Measurements from ENCODE around the gene CNOT6.

The CNOT6 gene

GRCh38 chr5:180586204-180586603, 92.0 kb downstream of the CNOT6 start:
- DNase-seq: no peak

GRCh38 chr5:180586870-180587269, 92.7 kb downstream of the CNOT6 start:
- DNase-seq: no peak

GRCh38 chr5:180589771-180590542, 95.8 kb downstream of the CNOT6 start:
- DNase-seq: no peak

DNA sequence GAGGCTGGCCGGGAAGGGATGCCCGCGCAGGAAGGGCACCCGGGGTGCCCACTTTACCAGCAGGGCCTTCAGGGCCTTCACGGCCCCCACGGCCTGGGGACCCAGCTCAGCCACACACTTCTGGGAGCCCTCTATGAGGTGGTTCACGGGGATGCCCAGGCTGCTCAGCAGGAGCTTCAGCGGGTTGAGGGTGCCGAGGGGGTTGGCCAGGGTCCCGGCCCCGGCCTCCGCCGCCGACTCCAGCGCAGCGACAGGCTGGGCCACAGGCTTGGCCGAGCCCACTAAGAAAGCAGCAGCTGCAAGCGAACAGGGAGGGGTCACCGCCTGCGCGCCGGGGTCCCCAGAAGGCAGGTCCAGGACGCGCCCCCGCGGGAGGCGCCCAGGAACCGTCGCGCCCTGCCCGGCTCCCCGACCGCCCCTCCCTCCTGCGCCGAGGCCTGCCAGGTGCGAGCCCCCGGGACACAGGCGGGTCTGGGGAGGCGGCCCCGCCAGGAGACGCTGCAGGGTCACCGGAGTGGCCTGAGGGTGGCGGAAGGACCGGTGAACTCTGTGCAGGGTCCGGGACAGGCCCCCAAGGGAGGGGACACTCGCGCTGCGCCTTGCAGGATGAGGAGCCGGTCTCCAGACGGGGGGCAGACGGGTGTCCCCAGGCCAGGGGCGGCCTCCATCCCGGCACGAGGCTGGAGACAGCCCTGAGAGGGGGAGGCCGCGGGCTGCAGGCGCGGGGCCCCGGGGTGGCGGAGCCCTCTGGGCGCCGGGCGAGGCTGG, 96.5 kb downstream of the CNOT6 start:
- no peak for DNase-seq

GRCh38 chr5:180591311-180591887, 97.2 kb downstream of the CNOT6 start, which contains the start of gene SCGB3A1:
Gene SCGB3A1, minus strand, starts transcription at chr5:180591499. Its CDS starts 37 bp downstream, at chr5:180591462.
- no peak for DNase-seq

GRCh38 chr5:180592176-180592575, 98.0 kb downstream of the CNOT6 start:
- no peak for DNase-seq

DNA sequence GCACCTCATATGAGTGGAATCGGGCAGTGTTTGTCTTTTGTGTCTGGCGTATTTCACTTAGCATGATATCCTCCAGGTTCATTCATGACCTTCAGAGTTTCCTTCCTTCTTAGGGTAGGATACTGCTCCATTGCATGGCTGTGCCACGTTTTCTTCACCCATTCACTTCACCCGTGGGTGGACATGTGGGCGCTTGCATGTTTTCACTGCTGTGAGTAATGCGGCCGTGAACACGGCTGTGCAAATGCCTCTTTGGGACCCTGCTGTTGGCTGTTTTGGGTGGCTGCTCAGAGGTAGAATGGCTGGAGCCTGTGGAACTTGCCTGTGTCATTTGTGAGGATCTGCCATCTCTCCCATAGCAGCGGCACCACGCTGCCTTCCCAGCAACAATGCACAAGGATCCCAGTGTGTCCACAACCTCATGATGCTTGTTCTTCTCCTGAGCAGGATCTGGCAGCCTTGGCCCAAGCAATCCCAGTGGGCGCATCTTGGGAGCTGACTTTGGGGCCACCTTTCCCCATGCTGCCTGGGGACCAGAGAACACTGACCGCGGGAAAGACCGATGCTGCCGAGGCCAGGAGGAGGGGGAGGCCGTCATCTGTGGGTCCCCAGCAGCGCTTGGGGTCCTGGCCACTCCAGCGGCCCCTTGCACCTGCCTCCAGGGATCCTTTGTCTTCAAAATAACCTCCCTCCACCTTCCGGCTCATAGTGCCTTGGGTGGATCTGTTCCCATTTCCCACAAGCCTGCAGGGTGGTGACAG, 99.4 kb downstream of the CNOT6 start:
- no peak for DNase-seq

GRCh38 chr5:180594311-180595045, 100.3 kb downstream of the CNOT6 start:
- DNase-seq: no peak

- no peak for DNase-seq
These were observed 100.8 kb downstream of the CNOT6 start for GRCh38 chr5:180595046-180595379.

- no peak for DNase-seq
These were observed 101.4 kb downstream of the CNOT6 start for GRCh38 chr5:180595381-180596114.

GRCh38 chr5:180596115-180596667, 102.0 kb downstream of the CNOT6 start:
- DNase-seq: no peak

DNA sequence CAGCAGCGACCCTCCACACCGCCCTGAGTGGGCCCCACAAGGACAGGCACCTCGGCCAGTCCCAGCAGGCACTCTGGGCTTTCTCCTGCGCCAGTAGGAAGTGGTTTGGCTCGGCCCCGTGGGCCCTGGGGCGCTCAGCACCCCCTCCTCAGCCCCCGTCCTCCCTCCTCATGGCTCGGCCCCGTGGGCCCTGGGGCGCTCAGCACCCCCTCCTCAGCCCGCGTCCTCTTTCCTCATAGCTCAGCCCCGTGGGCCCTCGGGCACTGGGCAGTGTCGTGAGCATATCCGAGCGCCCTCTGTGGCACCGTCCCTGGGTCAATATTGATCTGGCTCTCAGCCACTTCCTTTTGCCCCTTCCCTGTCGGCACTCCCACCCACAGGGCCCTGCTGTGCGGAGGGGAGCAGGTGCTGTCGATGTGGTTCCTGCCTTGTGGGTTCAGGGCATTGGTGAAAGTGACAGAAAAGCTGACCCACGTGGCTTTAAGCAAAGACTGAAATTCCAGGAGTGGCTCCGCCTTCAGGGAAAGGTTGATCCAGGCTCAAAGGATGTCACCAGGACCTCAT, 102.6 kb downstream of the CNOT6 start:
- DNase-seq: no peak

- no peak for DNase-seq
These were observed 104.1 kb downstream of the CNOT6 start for GRCh38 chr5:180598316-180598701.

DNA sequence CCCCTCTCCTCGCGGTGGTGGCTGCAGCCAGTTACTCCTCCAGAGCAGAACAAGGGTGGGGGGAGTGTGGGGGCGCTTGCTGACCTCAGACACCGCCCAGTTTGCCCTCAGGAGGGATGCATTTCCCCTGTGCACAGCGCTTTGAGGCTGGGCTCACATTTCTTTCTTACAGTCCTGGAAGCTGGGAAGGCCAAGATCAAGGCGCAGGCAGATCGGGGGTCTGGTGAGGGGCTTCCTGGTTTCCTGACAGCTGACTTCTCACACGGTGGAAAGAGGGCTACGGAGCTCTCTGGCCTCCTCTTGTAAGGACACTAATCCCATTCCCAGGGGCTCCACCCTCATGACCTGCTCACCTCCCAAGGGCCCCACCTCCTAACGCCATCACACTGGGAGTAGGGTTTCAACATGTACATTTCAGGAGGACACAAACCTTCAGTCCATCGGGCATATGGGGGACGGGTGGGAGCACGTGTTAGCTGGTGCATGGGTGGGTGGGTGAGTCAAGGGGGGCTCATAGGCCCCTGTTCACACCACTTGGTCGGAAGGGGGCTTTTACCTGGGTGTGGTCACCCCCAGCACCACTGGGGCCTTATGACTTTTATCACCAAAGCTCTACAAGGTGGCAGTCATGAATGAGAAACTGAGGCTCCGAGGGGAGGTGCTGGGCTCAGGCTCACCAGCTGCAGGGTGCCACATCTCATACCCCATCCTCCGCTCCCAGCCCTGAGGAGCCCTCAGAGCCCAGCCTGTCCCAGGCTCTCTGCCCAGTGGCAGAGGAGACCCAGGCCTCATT, 104.8 kb downstream of the CNOT6 start:
- no peak for DNase-seq

- DNase-seq: no peak
These were observed 105.4 kb downstream of the CNOT6 start for GRCh38 chr5:180599590-180599914.

GRCh38 chr5:180599981-180600553, 105.9 kb downstream of the CNOT6 start:
- DNase-seq: peak; percentile 5

DNA sequence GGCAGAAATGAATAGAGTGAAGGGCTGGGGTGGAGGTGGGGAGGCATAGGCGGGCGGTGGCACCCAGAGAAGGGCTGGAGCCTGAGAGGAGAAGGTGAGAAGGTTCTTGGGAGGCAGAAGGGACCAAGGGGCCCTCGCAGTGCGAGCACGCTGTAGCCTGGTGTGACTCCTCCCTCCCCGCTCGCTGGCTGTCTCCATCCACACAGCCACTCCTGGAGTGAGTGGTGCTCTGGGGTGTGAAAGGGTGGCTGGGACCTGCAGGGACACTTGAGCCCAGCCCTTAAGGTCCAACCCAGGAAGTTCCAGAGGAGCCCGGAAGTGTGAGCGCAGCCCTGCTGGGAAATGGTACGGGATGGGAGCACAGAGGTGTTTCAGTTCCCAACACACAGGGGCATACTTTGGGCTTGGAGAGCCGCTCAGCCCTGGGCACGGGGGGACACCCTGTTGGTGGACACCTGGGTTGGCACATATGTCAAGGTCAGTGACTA, 106.4 kb downstream of the CNOT6 start:
- no peak for DNase-seq

DNA sequence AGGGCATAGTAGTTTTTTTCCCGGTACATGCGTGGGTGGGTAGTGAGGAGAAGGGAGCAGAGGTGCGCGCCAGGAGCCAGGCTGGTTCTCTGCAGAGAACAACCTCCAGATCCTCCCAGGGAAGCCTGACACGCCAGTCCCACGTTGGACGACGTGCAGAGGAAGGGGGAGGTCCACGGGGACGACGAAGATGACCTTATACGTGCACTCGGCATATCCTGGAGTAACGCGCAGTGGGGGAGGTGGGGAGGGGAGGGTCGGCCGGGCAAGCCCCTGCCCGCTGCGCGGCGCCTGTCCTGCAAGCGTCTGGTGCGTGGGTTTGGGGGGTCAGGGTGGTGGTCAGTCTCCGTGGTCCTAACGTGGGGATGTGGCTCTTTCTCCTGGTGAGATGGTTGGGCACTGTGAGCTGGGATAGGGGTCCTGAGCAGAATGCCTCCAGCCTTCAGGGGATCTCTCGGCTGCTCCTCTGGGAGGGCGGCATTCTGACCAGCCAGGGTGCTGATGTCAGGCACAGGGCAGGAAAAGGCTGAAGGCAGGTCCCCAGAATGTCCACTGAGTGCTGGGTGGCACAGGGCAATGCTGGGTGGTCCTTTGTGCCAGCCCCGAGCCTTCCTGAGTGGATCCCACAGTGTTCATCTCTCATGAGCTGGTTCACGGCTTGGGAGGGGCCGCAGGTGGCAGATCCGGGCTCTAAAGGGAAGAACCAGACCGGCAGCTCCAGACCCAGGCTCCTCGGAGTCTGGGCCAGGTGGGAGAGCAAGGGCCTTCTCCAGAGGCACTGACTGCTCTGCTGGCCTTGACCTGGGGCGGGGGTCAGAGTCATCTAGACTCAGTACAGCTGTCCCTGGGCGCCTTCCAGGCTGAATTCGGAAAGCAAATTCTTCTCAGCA, 107.7 kb downstream of the CNOT6 start:
- DNase-seq: no peak
